Vagina (tissue), 2 donors: Measurements from ENCODE around the gene LYSMD2. TPM values are rescaled to one million over a fixed set of nuclear protein-coding genes. Genes with fewer than 3 reads are reported as not detected.
A peak's percentile ranks its signal among the peaks of the same experiment; 100 is the strongest.
"Not testable (repeated sequence)": the region's sequence is repeated elsewhere in the genome, so short reads cannot be mapped to it uniquely, and the experiment has no call there.

Experiments
- DNase-seq, 2 donors: peaks; one replicate each; pipeline ENCODE4 v3.0.0-alpha.2; 2017; ENCODE audit errors: extremely low spot score in 2 of 2
- H3K27ac ChIP-seq: fragments of 200-600 bp; sonication (generic); one replicate; pipeline ENCODE4 v1.5.1; 2019
- H3K27me3 ChIP-seq: fragments of 200-600 bp; sonication (generic); one replicate; pipeline ENCODE4 v1.5.1; 2019
- H3K36me3 ChIP-seq, 2 donors: fragments of 200-600 bp; sonication (generic); one replicate each; pipeline ENCODE4 v1.5.1; 2017 to 2019
- H3K4me1 ChIP-seq: fragments of 200-600 bp; sonication (generic); one replicate; pipeline ENCODE4 v1.5.1; 2019
- H3K4me3 ChIP-seq, 2 donors: fragments of 200-600 bp; sonication (generic); 1 replicate in 1 of 2; 2 replicates in 1 of 2; pipeline ENCODE4 v1.5.1; 2016 to 2019
- H3K9me3 ChIP-seq: fragments of 200-600 bp; sonication (generic); one replicate; pipeline ENCODE4 v1.5.1; 2019
- CTCF ChIP-seq, 3 experiments: fragments of 450-650 bp in 2 of 3; fragments of 200-600 bp in 1 of 3; sonication (generic) in 1 of 3; IDR thresholded peaks; one replicate each; pipeline ENCODE4 v1.5.1; 2017 to 2019; ENCODE audit warnings: antibody characterized with exemption in 3 of 3, mild to moderate bottlenecking in 2 of 3, moderate library complexity in 2 of 3
- POLR2A ChIP-seq, 2 donors: fragments of 450-650 bp; IDR thresholded peaks; one replicate each; pipeline ENCODE4 v1.6.1; 2017; ENCODE audit warnings: antibody characterized with exemption in 2 of 2, mild to moderate bottlenecking in 2 of 2, moderate library complexity in 2 of 2
- POLR2AphosphoS5 ChIP-seq, 2 donors: sonication (generic); formaldehyde crosslinking; IDR thresholded peaks; one replicate each; pipeline ENCODE4 v1.9.0; 2017; ENCODE audit warnings: antibody characterized with exemption in 2 of 2, mild to moderate bottlenecking in 2 of 2, low read depth in 1 of 2; ENCODE audit not compliant: insufficient read depth in 1 of 2
- intact Hi-C: fragments of 100-400 bp; cut with DNase I; formaldehyde crosslinking; loops from one replicate; pipeline ENCODE4 v1.15.1; 2023
- total RNA-seq: library from RNA; depleted of rRNA; stranded (reverse); fragments of >200 nt; gene quantifications from one replicate; pipeline ENCODE4 v1.2.3, GENCODE V29; 2016

The LYSMD2 gene
- 16.9 TPM for total RNA-seq

DNA sequence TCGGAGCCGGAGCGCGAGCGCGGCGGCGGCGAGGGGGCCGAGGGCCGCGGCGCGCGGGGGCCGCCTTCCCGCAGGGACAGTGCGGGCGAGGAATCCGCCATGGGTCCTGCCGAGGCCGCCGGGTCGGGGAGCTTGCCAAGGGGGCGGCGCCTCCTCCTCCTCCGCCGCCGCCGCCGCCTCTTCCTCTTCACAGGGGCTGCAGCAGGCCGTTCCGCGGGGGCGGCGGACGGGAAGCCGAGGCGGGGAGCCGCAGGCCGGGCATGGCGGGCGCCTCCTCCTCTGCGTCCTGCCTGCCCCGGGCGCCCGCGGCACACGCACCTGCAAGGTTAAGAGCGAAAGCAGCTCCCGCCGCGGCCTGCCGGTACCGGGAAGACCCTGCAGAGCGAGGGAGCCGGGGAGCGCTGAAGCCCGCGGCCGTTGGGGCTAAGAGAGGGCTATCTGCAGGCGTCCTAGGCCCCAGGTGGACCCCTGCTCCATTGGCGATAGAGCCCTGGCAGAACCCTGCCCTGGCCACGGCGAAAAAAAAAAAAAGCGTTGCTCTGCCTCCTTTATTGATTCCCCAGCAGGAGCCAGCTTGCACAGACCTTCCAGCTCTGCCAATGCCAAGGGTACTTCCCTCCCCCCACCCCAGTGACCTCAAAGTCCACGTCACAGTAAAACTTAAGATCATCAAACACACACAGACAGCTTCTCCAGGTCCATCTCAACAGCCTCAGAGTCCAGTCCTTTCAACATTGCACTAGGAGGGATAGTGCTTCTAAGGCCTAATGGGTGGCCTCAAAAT, at the start of gene LYSMD2:
TSS of gene LYSMD2 (minus strand) at position 134 of the 784 bp plus-strand sequence. CDS start at position 101, 33 bp downstream.
- Histone ChIP-seq H3K27me3 (no peaks in the 10 kb centered on the region), H3K4me3 (peak within 1 kb of the TSS; percentile 71 to 95), H3K27ac (peak within 1 kb of the TSS; percentile 88), H3K36me3 (no peaks in the 10 kb centered on the region), H3K4me1 (peaks cover 22% of the 10 kb centered on the region), H3K9me3 (no peaks in the 10 kb centered on the region)
- TF ChIP-seq POLR2AphosphoS5 (IDR thresholded peaks at IDR 0.05; ENCODE audit: insufficient read depth in 1 of 2, low read depth in 1 of 2) (peak in 1 of 2 donors; percentile 20), CTCF (IDR thresholded peaks at IDR 0.05) (no peak), POLR2A (IDR thresholded peaks at IDR 0.05) (peak in 1 of 2 donors; percentile 29)
- intact Hi-C loops, result no loop called here
- DNase-seq, result peak in 1 of 2 donors; percentile 64

GRCh38 chr15:51787130-51787529, 49.7 kb upstream of the LYSMD2 start:
- H3K9me3 ChIP-seq, H3K4me3 ChIP-seq, intact Hi-C loops, DNase-seq, H3K4me1 ChIP-seq, H3K27ac ChIP-seq, H3K27me3 ChIP-seq: not testable (repeated sequence)
- peaks cover 0 to 36% of the 10 kb centered on the region in 2 donors for H3K36me3 ChIP-seq

DNA sequence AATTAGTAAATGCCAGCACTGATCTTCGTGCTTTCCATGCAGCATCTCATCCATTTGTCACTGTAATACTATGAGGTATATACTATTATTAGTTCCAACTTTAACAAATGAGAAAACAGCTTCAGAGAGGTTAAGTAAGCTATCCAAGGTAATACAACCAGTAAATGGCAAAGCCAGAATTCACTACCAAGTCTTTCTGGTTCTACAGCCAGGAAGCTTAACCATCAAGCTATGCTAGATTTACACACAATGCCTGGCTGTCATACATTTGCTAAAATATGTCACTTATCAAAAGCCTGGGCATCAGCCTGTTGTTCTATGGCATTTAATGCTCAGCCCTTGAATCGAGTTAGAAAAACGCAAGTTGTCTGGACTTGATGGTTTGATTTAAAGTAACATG, 46.5 kb upstream of the LYSMD2 start:
- Histone ChIP-seq H3K9me3 (no peaks in the 10 kb centered on the region), H3K27ac (no peak overlapping the region), H3K36me3 (peaks cover 0 to 48% of the 10 kb centered on the region in 2 donors), H3K4me1 (no peaks in the 10 kb centered on the region), H3K4me3 (no peak overlapping the region), H3K27me3 (no peaks in the 10 kb centered on the region)
- intact Hi-C loops, result no loop called here
- DNase-seq, result no peak
- TF ChIP-seq CTCF (IDR thresholded peaks at IDR 0.05) (no peak), POLR2A (IDR thresholded peaks at IDR 0.05) (no peak), POLR2AphosphoS5 (IDR thresholded peaks at IDR 0.05; ENCODE audit: insufficient read depth in 1 of 2, low read depth in 1 of 2) (no peak)

DNA sequence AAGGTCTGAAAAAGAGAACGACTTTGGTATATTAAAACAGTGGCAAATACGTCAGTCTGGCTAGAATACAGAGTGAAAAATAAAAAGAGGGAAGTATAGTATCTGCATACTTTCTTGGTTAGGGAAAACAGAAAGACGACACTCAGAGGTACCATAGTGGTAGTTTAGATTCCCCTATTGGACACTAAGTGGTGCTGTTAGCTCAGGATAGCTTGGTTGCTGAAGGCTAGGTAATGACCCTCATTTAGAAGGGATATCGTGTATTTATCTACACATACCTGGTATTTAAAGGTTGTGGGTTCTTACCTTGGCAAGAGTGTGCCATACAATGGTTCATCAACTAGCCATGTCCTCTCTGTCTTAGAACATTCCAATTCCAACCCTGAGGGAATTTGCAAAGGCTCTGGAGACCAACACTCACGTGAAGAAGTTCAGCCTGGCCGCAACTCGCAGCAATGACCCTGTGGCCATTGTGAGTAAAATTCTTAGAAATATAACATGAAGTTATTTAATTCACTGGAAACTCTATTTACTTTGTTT, 45.0 kb upstream of the LYSMD2 start:
- intact Hi-C loops, result no loop called here
- no peak overlapping the region for H3K4me3 ChIP-seq
- TF ChIP-seq CTCF (IDR thresholded peaks at IDR 0.05), result no peak
- TF ChIP-seq POLR2AphosphoS5 (IDR thresholded peaks at IDR 0.05; ENCODE audit: insufficient read depth in 1 of 2, low read depth in 1 of 2), result no peak
- TF ChIP-seq POLR2A (IDR thresholded peaks at IDR 0.05), result no peak
- DNase-seq, result no peak
- H3K27me3 ChIP-seq, result no peaks in the 10 kb centered on the region
- H3K9me3 ChIP-seq, result no peaks in the 10 kb centered on the region
- H3K4me1 ChIP-seq, result no peaks in the 10 kb centered on the region
- peaks cover 0 to 47% of the 10 kb centered on the region in 2 donors for H3K36me3 ChIP-seq
- H3K27ac ChIP-seq, result no peak overlapping the region

GRCh38 chr15:51781506-51781905, 44.1 kb upstream of the LYSMD2 start:
- Histone ChIP-seq H3K36me3 (peaks cover 0 to 37% of the 10 kb centered on the region in 2 donors), H3K27ac (no peak overlapping the region), H3K4me3 (no peak overlapping the region)

More at GRCh38 chr15:51781506-51781905, 44.1 kb upstream of the LYSMD2 start:
- Histone ChIP-seq H3K27me3 (no peaks in the 10 kb centered on the region), H3K4me1 (peaks cover 5% of the 10 kb centered on the region), H3K9me3 (no peaks in the 10 kb centered on the region)
- TF ChIP-seq POLR2AphosphoS5 (IDR thresholded peaks at IDR 0.05; ENCODE audit: insufficient read depth in 1 of 2, low read depth in 1 of 2) (no peak), POLR2A (IDR thresholded peaks at IDR 0.05) (no peak), CTCF (IDR thresholded peaks at IDR 0.05) (no peak)
- no peak for DNase-seq
- intact Hi-C loops, result no loop called here
